HG03064 (cell line): ENCODE data around the gene ZNF653.
"Not testable (repeated sequence)": the region's sequence is repeated elsewhere in the genome, so short reads cannot be mapped to it uniquely, and the experiment has no call there.

ENCODE experiments used
- ATAC-seq: cut with Tn5 transposase; IDR thresholded peaks from one replicate; pipeline ENCODE4 v1.9.1; 2021; ENCODE audit warnings: low read depth; ENCODE audit not compliant: unreplicated experiment

ZNF653 gene

GRCh38 chr19:11435833-11436313 lies 69.8 kb downstream of the ZNF653 start:
- no peak for ATAC-seq

- ATAC-seq: peak; percentile 83
Measured at GRCh38 chr19:11435057-11435832, 70.4 kb downstream of the ZNF653 start, which contains the start of the genes ODAD3 and PRKCSH. Gene ODAD3, minus strand, starts transcription at chr19:11435121. Its CDS starts 105 bp downstream, at chr19:11435016. Gene PRKCSH, plus strand, starts transcription at chr19:11435635. Its CDS starts 483 bp downstream, at chr19:11436118.

GRCh38 chr19:11434703-11435056 lies 71.0 kb downstream of the ZNF653 start:
- no peak for ATAC-seq

- not testable (repeated sequence) for ATAC-seq
Measured at GRCh38 chr19:11433526-11433925, 72.1 kb downstream of the ZNF653 start.
